GM13977 (cell line): ENCODE data around the gene MED25.

Experiments used
- DNase-seq: peaks from one replicate; pipeline ENCODE4 v3.0.0; 2012; ENCODE audit warnings: low spot score
- in situ Hi-C: fragments of 300-500 bp; cut with MboI; formaldehyde crosslinking; loops from one replicate; pipeline ENCODE4 v1.12.0; 2022; ENCODE audit warnings: low sequenced_read_pairs, low pct_unique_long_range_greater_than_20kb, mixed read lengths, inconsistent platforms; ENCODE audit not compliant: unreplicated experiment
- TF ChIP-seq, protein P1 (sequence below): IDR thresholded peaks from 2 replicates; pipeline ENCODE4 v1.5.1; 2012; ENCODE audit warnings: mild to moderate bottlenecking, control low read depth; ENCODE audit not compliant: insufficient read depth; ENCODE audit errors: extremely low read depth, missing control alignments

The MED25 gene

DNA sequence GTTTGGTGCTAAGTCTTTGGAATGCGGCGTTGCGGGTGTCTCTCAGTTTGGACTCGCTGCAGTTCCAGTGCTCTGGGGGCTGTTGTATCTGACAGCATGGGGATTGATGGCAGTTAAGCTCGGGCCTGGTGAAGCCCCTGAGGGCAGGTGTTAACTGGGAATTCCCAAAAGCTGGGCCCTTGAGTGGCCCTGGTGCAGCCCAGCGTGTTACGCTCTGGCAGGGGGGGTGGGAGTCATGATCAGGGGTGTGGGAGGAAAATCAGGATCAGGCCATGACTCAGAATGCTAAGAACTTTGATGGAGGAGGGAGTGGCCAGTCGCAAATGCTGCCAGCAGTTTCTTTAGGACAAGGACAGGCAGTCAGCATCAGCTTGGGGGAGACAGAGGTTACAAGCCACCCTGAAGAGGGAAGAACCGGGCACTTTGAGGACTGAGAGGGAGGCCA, 31.7 kb upstream of the MED25 start:
- in situ Hi-C loops, result no loop called here
- no peak for DNase-seq
- TF ChIP-seq, protein P1, sequence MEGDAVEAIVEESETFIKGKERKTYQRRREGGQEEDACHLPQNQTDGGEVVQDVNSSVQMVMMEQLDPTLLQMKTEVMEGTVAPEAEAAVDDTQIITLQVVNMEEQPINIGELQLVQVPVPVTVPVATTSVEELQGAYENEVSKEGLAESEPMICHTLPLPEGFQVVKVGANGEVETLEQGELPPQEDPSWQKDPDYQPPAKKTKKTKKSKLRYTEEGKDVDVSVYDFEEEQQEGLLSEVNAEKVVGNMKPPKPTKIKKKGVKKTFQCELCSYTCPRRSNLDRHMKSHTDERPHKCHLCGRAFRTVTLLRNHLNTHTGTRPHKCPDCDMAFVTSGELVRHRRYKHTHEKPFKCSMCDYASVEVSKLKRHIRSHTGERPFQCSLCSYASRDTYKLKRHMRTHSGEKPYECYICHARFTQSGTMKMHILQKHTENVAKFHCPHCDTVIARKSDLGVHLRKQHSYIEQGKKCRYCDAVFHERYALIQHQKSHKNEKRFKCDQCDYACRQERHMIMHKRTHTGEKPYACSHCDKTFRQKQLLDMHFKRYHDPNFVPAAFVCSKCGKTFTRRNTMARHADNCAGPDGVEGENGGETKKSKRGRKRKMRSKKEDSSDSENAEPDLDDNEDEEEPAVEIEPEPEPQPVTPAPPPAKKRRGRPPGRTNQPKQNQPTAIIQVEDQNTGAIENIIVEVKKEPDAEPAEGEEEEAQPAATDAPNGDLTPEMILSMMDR, result no peak

GRCh38 chr19:49787746-49788145, 30.3 kb upstream of the MED25 start:
- in situ Hi-C loops, result no loop called here
- TF ChIP-seq, protein P1, result no peak
- no peak for DNase-seq

DNA sequence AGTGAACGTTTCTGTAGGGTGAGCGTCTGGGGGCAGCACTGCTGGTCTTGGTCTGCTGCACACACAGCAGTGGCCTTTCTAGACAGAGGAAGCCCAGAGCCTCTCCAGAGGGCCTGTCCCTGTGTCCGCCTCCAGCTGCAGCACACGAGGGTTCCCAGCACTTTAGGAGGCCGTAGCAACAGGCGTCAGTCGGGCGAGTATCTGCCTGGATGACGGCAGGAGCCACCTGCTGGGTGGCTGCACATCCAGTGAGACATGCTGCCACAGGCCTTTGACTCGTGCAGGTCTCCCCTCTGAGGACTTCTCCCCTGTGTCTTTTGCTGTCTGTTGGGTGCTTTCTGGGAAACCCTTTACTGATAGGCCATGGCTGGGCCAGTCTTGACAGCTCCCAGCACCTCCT, 29.2 kb upstream of the MED25 start:
- no peak for DNase-seq
- in situ Hi-C loops, result no loop called here
- TF ChIP-seq, protein P1, result no peak

GRCh38 chr19:49790866-49791265, 27.2 kb upstream of the MED25 start:
- TF ChIP-seq, protein P1, result no peak
- in situ Hi-C loops, result no loop called here
- no peak for DNase-seq

GRCh38 chr19:49791776-49792445, 26.2 kb upstream of the MED25 start:
- DNase-seq, result no peak
- in situ Hi-C loops, result no loop called here
- TF ChIP-seq, protein P1, result no peak

GRCh38 chr19:49792829-49793560, 25.1 kb upstream of the MED25 start:
- TF ChIP-seq, protein P1, result no peak
- in situ Hi-C loops, result no loop called here
- DNase-seq, result no peak

DNA sequence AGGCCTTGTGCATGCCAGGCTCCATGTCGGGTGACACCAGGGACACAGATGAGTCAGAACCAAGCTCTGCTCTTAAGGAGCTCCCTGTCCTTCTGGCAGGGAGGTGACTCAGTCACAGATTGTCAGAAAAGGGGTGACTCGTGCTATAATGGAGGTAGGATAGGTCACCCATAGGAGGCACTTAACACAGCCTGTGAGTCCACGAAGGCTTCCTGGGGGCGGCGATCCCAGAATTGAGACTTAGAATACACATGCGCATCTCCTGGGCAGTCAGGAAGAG, 24.6 kb upstream of the MED25 start:
- TF ChIP-seq, protein P1, result no peak
- in situ Hi-C loops, result no loop called here
- DNase-seq, result no peak
